Mesenteric fat pad (tissue), 1 donor: ENCODE measurements around the gene CDH23. TPM values are rescaled to one million over a fixed set of nuclear protein-coding genes. Genes with fewer than 3 reads are reported as not detected.
A peak's percentile ranks its signal among the peaks of the same experiment; 100 is the strongest.

Source experiments
- DNase-seq: peaks from one replicate; pipeline ENCODE4 v3.0.0-alpha.2; 2020; ENCODE audit warnings: low spot score
- total RNA-seq: library from RNA; stranded (reverse); fragmentation: NEBNext Ultra II Directional; extraction: Animal tissue kit (Norgen Biotek cat#: 25700); gene quantifications from one replicate; pipeline ENCODE4 v1.2.1, GENCODE V29; 2021
- donor health status: DM: yes; HTN: yes; CAD: no.

Gene CDH23
- total RNA-seq, 1 donor from 2014 or later = 9.7 TPM

DNA sequence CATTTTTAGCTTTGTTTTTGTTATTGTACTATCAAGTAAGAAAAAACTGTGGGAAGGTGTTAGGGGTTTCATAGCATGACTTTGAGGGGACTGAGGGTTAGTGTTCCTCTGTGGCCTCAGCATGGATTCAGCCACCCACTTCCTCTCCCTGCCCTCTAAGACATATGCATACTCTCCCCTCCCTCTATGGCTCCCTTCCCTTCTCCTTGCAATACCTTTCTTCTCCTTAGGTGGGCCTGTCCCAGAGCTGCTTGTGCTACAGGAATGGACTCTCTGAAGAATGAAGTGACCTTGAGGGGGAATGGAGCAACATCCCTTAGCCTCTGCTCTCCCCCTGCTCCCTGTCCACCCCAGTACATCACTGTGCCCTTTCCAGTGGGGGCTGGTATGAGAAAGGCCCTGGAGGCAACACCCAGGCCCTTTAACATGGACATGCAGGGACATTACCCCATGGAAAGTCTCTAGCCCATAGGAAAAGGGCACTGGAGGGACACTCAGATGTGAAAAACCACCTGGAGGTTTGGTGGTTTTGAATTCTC, 22.4 kb downstream of the CDH23 start:
- DNase-seq = peak; percentile 33

DNA sequence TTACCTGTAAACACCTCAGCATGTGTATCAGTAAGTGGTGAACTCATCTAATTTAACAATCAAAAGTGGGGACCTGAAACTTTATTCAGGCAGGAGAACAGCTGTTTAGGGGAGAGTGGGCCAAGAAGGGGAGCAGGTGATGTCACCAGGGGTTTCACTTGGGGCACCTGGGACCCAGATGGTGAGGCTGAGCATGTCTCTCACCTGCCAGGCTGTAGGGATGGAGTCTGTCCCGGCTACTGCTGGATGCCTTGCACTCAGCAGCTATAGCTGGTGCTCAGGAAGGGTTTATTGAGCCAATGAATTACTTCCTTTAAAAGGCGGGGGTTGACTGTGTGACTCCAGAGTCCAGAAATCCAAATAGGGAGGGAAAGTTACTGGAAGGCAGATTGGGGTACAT, 23.0 kb downstream of the CDH23 start:
- peak; percentile 9 for DNase-seq

DNA sequence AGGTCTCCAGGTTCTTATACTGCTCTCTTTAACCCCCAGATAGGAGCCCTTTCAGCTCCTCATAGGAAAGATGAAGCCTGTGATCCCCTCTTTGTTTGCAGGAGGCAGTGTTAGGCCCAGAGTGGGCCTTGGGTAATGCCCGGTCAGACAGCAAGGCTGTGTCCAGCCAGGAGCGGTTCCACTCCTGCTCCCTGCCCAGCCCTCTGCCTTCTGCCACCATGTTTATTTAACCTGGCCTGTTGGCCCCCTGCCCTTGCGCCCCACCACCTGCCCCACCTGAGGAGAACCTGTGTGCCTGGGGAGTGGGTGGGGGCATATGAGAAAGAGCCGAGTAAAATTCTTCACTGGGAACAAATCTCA, 24.3 kb downstream of the CDH23 start:
- DNase-seq = peak; percentile 71

DNA sequence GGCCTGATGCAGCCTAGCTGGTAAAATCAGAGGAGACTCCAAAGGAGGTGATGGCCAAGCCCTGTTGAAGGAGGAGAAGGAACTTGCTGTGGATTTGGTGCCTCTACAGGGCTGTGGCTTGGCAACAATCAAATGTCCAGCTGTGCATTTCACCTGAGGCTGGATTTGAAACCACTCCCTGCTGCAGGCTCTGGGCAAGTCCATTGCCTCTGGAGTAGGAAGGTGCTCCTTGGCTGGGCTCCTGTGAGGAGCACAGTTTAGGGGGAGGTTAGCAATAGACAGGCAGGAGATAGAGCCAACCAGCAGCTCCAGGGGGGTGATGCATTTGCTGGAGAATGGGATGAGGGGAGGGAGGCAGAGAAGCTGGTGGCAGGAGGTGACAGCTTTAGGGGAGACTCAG, 26.5 kb downstream of the CDH23 start:
- peak; percentile 41 for DNase-seq

DNA sequence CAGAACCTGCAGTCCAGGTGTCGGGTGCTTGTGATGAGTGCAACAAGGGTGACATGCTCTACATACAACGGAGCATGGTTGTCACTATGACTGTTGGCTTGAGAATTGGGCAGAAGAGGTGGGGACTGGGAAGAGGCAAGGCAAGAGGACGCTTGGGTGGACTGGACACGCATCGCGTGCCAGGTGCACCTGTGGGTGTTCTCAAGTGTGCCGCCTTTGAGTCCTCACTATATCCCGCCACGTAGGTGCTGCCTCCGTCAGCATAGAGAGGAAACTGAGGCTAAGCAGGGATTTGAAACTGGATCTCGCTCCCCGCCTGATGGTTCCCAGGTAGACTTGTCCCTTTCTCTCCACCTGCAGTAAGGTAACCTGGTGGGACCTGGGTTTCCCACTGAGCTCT, 27.2 kb downstream of the CDH23 start:
- no peak for DNase-seq

DNA sequence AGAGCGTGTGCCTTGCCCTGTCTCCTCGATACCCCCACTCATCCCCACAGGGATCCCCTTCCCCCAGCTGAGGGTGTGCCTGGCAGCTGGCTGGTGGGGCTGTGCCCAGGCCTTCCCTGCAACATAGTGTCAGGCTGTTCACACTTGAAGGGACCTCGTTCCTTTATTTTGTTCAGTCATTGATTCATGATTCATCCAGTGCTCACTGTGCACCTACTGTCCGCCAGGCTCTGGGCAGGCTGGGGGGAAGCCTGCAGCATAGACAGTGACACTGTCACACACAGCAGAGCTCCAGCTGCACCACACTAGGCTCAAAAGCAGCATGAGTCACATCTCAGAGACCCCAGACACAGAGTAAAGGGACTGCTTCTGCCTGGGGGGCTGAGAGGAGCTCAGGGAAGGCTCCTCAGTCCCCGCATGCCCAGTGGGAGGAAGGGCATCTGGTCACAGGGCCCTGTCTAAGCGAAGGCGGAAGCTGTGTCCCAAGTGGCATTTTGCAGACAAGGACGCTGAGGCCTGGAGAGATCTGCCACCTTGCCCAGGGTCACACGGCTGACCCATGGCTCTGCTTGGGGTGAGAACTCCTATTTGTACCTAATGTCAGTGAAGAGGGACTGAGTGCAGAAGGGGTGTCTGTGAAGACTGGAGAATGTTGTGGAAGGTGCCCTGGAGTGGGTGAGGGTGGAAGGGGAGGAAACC, 27.9 kb downstream of the CDH23 start:
- DNase-seq = peak; percentile 60

DNA sequence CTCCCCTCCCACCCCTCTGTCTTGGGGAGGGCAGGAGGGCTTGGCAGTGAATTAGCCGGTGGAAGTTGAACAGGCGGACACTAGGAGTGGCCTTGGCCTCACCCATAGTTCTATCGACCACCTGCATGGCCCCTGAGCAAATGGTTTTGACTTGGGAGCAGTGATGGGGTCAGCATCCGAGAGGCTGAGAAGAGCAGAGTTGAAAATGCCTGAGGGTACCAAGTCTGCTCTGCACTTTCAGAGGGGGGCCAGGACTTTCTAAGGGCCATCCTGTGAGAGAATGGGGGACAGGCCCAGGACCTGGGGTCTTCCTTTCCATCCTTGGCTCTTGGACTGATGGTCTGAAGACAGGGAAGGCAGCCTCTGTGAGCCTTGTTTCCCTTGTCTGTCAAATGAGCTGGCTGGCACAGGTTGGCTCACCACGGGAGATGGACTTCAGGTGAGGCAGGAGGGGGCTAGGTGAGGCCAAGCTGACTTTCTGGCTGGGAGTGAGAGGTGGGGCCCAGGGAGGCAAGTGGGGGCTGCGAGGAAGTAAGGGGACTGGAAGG, 29.4 kb downstream of the CDH23 start:
- peak; percentile 67 for DNase-seq

DNA sequence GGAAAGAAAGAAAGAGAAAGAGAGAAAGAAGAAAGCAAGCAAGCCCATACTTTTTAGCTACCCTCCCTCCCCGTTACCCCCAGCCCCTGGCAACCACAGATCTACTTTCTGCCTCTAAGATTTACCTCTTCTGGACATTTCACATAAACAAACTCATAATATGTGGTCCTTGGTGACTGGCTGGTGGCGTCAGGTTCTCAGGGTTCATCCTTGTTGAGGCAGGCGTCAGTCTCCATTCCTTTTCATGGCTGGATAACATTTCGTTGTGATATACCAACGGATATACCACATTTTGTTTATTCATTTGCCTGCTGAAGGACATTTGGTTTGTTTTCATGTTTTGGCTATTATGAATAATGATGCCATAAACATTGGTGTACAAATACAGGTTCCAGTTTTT, 30.5 kb downstream of the CDH23 start:
- DNase-seq = peak; percentile 53

DNA sequence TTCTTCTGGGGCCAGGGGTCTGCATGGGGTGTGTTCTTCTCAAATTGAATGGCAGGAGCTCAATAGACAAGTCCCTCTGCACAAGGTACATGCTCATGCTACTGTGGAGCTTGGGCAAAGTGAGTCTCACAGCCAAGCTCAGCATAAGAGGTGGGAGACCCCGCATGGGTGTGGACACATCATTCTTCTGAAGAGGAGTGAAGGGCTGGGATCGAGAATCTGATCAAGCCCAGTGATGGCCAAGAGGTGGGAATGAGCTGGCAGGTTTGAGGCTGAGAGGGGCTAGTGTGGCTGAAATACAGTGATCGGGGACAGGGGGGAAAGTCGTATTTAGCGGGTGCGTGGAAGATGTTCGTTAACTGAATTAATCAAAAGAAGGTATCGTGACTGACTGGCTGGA, 32.6 kb downstream of the CDH23 start:
- peak; percentile 49 for DNase-seq

DNA sequence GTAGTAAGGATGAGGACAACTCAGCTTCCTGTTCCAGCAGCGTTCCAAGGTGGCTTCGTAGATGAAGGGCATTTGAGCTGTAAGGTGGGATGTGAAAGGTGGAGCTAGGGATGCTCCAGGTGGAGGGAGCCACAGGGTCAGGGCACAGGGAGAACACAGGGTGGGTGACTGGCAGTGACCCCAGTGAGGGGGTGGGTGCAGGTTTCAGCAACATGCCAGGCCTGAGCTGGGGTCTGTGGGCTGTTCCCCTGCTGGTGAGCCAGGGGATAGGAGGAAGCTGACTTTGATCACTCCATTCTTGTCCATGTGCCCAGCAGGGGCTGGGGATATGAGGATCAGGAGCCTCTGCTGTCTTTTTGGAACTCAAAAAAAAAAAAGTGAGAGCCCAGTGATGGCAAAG, 33.2 kb downstream of the CDH23 start:
- peak; percentile 57 for DNase-seq

DNA sequence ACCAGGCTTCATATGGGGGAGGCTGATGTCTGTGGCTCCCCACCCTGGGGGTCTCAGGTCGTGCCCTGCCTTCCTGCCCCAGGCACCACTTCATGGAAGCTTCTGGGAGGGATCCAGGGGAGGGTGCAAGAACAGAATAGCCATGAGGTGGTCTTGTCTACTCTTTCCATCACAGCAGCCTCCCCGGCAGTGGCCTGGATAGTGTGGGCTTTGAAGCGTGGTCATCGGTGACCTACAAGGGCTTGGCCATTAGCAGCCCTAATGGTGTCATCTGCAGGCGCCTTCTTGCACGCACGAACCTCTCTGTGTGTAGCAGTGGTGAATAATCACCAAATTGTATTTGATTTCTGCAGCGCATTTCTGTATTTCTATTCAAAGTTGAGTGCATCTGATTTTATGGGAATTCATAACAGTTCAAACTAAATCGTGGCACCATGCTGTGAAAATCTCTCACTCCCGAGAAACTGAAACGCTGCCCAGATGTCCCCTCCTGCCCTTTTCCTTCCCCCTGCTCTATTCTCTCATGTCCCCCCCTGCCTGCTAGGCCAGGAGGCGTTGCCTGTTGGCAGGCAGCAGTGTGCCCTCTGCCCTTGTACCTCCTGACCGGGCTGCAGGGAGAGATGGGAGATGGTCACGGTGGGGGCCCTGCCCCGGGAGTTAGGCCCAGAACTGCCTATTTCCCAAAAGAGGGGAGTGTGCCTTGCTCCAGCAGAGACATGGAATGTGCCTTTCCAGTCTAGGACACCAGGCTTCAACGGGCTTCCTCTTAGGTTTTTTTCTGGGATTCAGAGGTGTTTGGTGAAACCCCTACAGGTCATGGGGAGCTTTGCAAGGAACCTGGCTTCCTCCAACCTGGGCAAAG, 34.8 kb downstream of the CDH23 start:
- DNase-seq = peak; percentile 55

DNA sequence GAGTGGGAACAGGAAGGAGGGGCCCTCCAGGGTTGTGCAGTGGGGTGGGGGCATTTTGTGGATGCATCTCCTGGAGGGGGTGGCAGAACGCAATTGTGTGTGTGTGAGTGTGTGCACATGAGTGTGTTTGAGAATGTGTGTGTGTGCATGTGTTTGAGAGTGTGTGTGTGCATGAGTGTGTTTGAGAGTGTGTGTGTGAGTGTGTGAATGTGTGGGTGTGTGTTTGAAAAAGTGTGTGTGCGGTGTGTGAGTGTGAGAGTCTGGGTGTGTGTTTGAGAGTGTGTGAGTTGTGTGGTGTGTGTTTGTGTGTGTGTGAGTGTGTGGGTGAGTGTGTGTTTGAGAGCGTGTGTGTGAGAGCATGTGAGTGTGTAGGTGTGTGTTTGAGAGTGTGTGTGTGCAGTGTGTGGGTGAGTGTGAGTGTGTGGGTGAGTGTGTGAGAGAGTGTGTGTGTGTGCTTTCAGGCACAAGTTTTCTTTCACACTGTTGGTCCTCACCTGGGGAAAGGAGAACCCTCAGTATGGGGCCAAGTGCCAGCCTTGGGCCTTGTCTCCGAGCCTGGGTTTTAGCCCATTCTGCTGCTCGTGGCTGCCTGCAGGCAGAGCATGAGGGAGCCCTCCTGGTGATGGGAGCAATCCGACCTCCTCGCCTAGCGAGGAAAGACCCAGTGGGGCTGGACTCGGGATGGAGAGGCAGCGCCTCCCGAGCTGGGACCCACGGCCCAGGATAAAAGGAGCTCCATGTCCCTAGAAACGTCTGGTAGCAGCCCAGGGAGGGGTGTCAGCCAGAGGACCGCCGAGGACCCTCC, 35.6 kb downstream of the CDH23 start:
- peak; percentile 60 for DNase-seq

DNA sequence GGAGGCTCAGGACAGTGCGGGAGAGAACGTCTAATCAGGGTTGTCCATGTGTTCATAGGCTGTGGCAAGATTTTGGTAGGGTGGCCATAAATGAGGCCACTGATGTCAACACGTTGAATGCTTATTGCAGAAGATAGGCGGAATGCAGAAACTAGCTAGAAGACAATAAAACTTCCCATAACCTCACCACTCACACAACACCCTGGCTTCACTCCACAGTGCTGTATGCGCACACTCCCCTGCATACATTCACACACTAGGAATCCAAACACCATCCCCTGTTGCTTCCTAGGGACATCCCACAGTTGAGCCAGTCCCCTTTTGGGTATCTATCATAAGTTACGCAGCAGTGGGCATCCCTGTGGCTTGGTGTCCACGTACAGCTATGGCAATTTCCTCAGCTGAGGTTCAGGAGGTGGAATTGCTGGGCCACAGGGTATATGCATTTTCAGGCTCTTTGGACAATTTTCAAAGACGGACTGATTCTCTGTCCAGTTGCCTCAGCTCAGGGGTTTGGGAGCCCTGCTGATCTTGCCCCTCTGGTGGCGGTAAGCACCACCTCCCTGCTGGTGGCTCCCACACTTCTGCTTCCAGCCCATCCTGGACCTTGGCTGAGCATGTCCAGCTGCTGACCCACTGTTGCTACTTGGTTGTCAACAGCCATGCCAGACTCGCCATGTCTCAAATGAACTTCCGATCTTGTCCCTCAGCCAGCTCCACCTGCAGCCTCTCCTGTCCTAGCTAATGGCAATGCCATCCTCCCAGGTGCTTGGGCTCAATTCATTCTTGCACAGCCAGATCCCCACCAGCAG, 36.4 kb downstream of the CDH23 start:
- peak; percentile 67 for DNase-seq

DNA sequence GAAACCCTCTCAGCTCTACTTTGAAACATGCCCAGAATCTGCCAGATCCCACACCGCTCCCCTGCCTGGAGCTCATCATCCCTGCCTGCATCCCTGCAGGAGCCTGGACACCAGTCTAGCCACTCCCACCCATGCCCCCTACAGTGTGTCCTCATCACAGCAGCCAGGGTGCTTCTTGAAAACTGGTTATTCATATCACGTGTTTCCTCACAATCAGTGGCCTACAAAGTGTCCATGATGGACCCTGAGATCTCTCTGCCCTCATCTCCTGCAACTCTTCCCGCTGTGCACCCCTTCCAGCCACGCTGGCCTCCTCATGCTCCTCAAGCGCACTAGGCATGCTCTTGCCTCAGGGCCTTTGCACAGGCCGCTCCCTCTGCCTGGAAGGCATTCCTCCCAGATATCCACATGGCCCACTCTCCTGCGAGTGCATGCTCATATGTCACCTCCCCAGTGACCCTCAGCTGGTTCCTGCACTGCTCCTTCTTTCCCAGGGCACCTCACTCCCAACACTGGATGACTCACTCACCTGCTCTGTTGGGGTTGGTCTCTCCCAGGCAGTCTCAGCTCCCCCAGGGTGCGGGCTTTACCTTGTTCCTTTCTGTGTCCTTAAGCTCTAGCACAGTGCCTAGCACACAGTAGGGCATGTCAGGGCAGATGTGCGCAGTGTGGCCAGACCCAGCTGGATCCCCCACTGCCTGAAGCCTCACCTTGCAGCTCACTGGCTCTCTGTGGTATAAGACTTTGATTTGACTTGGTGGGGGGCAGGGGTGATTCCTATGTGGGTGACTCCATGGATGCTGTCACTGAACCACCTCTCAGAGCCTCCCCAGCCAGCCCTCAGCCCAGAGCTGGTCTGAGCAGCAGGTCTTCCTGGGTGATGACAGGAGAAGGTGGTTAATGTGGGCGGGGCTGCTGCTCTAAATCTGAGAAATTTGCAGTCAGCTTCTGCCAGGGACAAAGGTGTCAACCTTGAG, 37.3 kb downstream of the CDH23 start:
- peak; percentile 71 for DNase-seq

DNA sequence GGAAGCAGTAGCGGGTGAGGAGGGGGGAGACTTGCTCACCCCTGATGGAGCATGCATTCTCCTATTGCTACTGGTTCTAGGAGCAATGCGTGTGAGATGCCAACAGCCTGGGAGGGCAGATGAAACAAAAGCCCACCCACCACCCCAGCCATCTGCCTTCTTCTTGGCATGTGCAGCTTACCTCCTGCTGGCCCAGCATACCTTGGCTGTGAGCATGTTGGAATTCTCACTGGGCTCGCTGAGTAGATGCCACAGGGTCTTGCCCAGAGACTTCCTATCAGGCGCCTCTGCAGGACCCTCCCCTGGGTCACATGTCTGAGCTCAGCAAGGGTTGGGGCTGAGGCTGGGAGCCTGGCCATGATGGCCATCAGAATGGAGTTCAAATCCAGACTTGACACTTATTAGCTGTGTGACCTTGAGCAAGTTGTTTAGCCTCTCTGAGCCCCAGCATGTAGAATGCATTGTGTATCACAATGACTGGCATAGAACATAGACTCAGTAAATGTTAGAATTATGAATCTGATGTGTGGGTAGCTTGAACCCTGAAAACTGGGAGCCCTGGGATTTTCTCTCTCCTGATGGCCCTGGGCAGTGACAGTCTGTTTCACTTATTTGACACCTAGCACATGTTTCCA, 38.2 kb downstream of the CDH23 start:
- peak; percentile 60 for DNase-seq

DNA sequence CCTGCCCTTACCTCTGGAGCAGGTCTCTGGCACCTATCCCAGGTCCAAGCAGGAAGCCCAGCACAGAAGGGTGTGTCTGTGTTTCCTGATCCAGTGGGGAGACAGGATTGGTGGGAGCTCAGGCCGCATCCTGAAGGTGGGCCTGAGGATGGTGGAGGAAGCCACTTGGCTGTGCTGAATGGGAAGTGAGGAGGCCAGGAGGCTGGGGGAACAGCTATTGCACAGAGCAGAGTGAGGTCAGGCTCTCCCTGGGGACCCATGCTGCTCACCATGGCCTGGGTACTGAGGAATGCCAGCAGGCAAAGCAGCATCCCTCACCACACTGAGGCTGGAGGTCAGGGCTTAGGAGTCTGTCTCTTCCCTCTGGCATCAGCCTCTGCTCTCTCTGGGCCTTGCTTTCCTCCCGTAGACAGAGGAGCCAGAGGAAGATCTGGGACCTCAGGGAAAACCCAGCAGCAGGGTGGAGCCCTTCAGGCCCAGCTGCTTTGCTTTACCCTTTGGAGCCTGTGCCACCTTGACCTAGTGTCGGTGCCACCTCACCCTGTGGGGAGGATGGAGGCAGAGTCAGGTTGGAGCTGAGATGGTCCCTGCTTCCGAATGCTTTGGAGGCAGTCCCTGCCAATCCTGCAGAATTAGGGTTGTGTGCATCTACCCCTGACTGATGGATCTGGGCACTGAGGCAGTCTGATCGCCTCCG, 39.0 kb downstream of the CDH23 start:
- DNase-seq = peak; percentile 75

DNA sequence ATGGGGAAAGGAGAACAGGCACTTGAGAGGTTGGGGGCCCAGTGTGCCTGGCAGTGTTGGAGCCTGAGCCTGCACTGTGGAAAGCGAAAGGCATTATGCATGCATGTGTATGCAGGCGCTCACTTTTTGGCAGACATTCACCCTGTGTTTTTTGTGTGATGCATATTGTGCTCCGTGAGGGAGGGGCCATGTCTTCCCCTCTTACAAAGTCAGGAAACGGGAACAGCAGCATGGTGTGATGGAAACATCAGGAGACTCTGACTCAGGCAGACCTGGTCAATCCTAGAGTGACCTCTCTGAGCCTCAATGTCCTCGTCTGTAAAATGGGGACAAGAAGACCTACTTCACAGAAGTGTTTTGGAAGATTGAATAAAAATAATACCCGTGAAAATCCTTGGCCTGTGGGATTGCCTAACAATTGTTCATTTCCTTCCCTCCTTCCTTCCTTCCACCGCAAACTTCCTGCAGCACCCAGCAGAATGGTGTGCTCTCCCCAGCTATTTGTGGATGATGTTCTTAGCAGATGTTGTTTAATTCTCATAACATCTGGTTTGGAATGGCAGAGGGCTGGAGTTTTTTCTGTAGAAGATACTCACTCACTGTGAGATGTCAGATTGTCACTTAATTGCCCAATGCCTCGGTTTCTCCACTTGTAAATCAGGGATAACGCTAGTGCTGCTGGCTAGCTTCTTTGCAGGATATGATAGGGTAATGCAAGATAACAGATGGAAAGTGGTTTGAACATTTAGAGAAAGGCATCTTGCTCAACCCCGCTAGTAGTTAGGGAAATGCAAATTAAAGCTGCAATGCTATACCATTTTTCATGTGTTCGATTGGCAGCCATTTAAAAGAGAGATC, 39.8 kb downstream of the CDH23 start:
- DNase-seq = no peak
